AG09319 (cell line): ENCODE measurements around the gene CPNE5.

Experiments
- DNase-seq: peaks from one replicate; pipeline ENCODE4 v3.0.0-alpha.2; 2010; ENCODE audit warnings: low read depth; ENCODE audit errors: extremely low read depth
- TF ChIP-seq, protein P1 (sequence below): IDR thresholded peaks from 2 replicates; pipeline ENCODE4 v1.5.1; 2011; ENCODE audit warnings: low read depth, mild to moderate bottlenecking, inconsistent platforms, low read length, moderate library complexity

The CPNE5 gene

DNA sequence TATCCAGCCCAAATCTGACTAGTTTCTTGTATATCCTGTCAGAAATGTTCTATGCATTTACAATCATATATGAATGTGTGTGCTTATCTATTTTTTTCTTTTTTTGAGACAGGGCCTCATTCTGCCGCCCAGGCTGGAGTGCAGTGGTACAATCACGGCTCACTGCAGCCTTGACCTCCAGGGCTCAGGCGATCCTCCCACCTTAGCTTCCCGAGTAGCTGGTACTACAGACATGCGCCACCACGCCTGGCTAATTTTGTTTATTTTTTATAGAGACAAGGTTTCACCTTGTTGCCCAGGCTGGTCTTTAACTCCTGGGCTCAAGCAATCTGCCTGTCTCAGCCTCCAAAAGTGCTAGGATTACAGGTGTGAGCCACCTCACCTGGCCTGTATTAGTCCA, 144.6 kb downstream of the CPNE5 start:
- TF ChIP-seq, protein P1, sequence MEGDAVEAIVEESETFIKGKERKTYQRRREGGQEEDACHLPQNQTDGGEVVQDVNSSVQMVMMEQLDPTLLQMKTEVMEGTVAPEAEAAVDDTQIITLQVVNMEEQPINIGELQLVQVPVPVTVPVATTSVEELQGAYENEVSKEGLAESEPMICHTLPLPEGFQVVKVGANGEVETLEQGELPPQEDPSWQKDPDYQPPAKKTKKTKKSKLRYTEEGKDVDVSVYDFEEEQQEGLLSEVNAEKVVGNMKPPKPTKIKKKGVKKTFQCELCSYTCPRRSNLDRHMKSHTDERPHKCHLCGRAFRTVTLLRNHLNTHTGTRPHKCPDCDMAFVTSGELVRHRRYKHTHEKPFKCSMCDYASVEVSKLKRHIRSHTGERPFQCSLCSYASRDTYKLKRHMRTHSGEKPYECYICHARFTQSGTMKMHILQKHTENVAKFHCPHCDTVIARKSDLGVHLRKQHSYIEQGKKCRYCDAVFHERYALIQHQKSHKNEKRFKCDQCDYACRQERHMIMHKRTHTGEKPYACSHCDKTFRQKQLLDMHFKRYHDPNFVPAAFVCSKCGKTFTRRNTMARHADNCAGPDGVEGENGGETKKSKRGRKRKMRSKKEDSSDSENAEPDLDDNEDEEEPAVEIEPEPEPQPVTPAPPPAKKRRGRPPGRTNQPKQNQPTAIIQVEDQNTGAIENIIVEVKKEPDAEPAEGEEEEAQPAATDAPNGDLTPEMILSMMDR = no peak
- DNase-seq = no peak

DNA sequence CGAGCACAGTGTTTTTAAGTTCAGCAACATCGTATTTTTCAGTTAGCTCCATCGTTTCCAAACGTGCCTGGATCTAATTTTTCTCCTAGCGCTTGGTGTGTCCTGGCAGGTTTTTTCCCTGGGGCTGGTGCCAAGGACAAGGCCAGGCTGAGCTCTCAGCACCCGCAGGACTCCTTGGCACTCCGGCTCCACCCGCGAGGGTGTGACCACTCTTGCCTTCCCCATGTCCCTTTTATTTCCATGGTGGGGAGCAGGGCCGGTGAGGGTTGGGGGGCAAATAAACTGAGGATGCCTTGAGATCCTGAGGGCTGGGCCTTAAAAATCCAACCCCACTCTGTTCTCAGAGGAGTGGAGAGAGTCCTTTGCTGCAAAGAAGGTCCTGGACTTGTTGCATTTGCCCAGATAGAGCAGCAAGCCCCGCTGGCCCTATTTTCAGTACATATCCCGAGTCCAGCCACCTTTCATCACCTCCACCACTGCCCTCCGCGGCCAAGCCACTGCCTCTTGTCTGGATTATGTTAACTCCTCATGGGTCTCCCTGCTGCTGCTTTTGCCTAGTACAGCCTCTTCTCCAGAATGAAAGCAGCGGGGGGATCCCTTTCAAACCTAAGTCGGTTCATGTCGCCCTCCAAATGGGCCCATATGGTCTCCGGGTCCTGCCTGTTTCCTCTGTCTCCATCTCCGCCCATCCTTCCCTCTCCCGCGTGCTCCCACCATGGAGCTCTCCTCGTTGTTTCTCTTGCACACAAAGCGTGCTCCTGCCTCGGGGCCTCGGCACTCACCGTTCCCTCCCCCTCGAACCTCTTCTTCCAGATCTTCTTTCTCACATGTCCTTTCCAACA, 146.2 kb downstream of the CPNE5 start:
- DNase-seq = no peak

DNA sequence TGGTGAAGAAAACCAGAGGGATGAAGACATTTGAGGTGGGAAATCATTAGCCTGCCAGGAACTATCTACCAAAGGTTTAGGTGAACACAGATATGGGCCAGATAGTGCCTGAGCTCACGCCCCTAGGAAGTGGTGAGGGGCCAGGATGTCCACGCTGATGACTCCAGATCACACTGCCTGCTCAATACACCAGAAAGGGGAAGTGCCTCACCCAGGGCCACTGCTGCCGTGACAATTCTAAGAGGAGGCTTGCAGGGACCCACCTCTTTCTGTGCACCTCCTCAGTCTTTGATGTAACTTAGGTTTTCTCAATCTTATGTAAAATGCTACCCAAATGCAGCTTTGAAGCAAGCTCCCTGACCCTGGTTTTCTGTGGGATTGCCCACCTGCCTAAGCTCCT, 147.0 kb downstream of the CPNE5 start:
- DNase-seq = no peak
- TF ChIP-seq, protein P1 = no peak

More for the DNA sequence above, 146.2 kb downstream of the CPNE5 start:
- TF ChIP-seq, protein P1 = no peak

DNA sequence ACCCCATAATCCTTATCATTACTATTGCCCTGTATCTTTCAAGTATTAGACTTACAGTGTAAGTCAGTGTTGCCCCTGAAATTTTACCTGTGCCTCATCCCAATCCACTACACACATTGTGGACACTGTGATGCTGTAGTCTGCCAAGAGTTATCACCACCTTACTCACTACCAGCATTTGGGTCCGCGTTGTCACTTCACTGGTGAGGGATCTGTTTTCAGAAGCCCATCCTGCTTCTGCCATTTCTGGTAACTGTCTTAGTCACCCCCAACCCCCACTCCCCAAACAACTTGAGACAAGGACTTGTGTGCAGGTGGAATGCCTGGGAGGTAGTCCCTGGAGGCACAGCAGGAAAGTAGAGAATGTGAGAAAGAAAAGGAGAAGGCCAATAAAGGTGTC, 147.6 kb downstream of the CPNE5 start:
- TF ChIP-seq, protein P1 = no peak
- DNase-seq = no peak

DNA sequence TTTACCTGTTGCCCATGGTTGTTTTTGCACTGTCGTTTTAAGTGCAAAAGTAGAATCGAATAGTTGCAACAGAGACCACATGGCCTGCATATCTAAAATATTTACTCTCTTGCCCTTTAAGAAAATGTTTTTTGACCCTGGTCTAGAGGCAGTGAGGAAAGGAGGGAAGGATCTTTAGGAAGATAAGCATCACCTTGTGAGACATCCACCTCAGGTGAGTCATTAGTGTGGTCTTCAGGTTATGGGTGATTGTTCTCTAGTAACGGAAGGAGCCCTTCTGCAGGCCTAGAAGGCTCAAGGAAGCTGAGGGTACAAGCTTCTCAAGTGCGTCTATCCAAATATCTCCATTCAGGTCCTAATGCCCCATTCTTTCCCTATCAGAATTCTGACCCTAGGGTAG, 148.2 kb downstream of the CPNE5 start:
- TF ChIP-seq, protein P1 = no peak
- no peak for DNase-seq
